HFF-Myc (cell line): ENCODE data around the gene ZEB2.
A peak's percentile ranks its signal among the peaks of the same experiment; 100 is the strongest.

ENCODE experiments used
- DNase-seq: peaks from one replicate; pipeline ENCODE4 v3.0.0-alpha.2; 2011; ENCODE audit warnings: low read depth; ENCODE audit errors: extremely low read depth
- H3K4me3 ChIP-seq: replicated peaks from 2 replicates; pipeline ENCODE4 v1.5.1; 2011; ENCODE audit warnings: low read depth, mild to moderate bottlenecking, control low read depth, low read length
- TF ChIP-seq, protein P1 (sequence below): IDR thresholded peaks from 2 replicates; pipeline ENCODE4 v1.5.1; 2012; ENCODE audit warnings: mild to moderate bottlenecking, low read depth, low read length, control low read depth; ENCODE audit errors: missing control alignments

The ZEB2 gene

DNA sequence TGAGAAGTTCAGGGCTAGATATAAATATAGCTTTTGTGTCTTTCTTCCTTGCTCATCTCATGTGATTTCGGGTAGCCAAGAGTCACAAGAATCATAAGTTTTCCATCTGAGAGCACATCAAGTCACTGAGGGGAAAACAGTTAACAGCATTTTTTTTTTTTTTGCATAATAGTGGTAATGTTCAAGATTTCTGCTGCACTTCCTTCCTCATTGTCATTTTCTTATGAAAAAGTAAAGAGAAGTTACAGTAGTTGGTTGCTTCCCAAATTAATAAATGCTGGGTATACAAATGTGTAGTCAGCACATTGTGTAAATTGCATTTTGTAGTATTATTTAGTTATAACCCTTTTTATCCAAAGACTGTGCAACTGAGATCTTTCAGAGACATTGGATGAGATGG lies 93.6 kb downstream of the ZEB2 start:
- no peak for DNase-seq
- TF ChIP-seq, protein P1, sequence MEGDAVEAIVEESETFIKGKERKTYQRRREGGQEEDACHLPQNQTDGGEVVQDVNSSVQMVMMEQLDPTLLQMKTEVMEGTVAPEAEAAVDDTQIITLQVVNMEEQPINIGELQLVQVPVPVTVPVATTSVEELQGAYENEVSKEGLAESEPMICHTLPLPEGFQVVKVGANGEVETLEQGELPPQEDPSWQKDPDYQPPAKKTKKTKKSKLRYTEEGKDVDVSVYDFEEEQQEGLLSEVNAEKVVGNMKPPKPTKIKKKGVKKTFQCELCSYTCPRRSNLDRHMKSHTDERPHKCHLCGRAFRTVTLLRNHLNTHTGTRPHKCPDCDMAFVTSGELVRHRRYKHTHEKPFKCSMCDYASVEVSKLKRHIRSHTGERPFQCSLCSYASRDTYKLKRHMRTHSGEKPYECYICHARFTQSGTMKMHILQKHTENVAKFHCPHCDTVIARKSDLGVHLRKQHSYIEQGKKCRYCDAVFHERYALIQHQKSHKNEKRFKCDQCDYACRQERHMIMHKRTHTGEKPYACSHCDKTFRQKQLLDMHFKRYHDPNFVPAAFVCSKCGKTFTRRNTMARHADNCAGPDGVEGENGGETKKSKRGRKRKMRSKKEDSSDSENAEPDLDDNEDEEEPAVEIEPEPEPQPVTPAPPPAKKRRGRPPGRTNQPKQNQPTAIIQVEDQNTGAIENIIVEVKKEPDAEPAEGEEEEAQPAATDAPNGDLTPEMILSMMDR = no peak

DNA sequence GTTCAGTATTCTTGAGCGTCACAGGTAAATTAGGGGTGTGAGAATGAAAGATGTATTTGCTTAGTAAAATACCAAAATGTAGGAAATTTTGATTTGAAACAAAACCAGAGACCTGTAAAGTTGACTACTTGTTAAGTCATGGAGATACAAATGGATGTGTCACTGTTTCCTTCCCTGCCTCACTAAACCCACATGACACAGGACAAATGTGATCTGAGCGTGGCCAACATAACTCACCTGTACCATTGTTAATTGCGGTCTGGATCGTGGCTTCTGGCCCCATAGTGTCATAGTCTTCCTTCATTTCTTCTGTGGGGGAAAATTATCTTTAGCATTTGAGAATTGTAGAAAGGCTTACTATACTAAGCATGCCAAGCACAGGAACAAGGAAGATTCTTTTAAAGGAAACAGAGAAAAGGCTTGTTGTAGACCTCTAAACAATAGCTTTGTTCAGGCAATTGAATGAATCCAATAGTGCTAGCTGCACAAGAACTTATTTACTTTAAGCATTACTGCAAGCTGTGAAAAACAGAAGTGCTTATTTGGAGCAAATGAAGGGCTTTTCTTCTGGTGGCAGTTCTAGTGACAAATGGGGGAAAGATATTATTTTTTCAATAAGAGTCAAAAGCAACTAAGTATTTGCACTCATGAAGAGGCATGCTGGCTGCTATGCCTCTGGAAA lies 95.2 kb downstream of the ZEB2 start:
- H3K4me3 ChIP-seq = no peak overlapping the region
- TF ChIP-seq, protein P1 = no peak
- DNase-seq = no peak

More for the DNA sequence above, 93.6 kb downstream of the ZEB2 start:
- no peak overlapping the region for H3K4me3 ChIP-seq

DNA sequence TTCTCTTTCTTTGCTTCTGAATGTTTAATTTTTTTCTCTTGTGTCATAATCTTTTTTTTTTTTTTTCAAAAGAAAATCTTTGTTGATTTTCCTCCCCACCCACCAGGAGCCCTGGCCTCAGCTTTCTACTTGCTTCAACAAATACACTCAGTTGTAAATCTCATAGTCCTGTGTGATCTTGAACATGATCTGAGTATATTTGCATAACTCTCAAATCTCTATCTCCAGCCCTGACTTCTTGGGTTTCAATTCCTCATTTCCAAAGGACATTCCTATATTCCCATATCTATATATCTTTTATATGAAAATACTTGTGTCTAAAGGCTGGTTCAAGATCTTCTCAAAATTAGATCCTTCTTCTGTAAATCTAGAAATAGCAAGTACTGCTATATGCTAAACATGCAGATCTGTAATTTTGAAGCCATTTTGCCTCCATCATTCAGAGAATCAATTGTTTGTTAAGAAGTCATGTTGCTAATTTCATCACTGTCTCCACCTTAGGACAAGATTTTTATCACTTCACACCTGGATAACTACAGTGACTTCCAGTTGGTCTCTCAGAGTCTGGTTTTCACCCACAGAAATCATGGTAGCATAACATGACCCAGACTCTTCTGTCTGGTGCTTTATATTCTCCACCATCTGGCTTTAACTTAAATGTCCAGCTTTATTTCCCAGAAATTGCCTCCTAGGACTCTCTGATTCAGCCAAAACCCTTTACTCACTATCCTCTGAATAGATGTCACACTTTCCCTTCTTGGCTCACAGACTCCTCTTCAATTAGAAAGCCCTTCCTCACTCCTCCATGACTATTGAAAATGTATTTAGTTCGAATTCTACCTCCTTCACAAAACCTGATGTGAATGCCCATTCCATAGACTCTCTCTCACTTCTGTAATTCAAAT lies 98.1 kb downstream of the ZEB2 start:
- no peak overlapping the region for H3K4me3 ChIP-seq
- no peak for DNase-seq
- TF ChIP-seq, protein P1 = no peak

DNA sequence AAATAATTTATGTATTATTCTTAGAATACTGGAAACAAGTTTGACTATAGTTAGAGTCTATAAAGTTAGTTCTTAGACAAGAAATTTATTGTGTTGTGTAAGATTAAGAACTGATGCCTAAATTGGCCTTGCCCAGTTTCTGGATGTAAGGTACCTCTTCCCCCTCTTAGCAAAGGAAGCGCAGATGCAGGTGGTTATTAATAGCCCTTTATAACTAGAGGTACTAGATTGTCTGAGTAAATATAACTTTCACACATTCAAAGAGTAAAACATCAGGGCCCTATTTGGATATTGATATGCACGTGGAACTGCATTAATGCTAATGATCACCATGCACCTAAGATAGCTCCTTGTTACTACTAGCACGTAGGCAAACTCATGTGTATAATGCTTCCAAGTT lies 100.7 kb downstream of the ZEB2 start:
- no peak for DNase-seq
- no peak overlapping the region for H3K4me3 ChIP-seq
- TF ChIP-seq, protein P1 = no peak

DNA sequence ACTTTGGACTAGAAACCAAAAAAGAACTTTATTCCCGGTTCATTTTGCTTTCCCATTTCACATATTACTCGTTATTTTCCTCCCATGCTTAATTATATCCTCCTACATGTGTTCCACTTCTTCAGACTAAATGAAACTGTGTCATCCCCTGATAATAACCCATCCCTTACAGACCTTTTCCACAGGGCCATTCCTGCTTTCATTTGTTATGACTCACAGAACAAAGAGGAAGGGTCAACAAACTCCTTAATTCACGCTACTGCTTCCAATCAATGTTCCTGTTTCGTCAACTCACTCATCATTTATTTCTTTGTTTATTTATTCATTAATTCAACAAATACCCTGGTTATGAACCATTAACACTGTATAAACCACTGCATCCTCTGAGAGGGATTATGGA lies 104.5 kb downstream of the ZEB2 start:
- no peak for DNase-seq
- TF ChIP-seq, protein P1 = no peak
- no peak overlapping the region for H3K4me3 ChIP-seq

DNA sequence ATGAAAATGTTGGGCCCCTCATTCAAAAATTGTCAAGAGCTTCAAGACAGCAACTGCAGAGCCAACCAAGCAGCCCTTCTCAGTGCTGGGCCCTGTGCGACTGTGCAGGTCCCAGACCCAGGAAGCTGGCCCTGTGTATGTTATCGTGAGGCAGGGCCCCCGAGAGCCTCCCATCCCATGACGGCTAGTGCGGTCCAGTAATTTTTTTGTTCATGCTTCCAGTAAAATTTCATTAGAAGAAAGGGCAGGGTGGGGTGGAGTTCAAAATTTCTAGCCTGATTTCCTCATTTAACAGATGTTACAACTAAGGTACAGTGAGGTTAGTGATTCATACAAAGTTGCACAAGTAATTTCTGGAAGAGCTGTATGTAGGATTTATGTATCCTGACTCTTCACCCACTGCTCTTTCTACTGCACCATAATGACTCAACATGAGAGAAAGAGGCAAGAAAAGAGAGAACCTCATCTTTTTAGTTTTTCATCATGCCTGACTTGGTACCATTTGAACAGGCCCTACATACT lies 105.5 kb downstream of the ZEB2 start:
- TF ChIP-seq, protein P1 = no peak
- DNase-seq = peak; percentile 51
- H3K4me3 ChIP-seq = no peak overlapping the region
